Transverse colon (tissue), 4 donors: Measurements from ENCODE around the gene CPM. TPM values are rescaled to one million over a fixed set of nuclear protein-coding genes. Genes with fewer than 3 reads are reported as not detected.

Experiments used
- DNase-seq: peaks from one replicate; pipeline ENCODE4 v3.0.0-alpha.2; 2019
- H3K27ac ChIP-seq, 4 donors: fragments of 200-600 bp; sonication (generic); 2 replicates each; pipeline ENCODE4 v1.5.1; 2016 to 2018; ENCODE audit warnings: inconsistent platforms in 4 of 4
- H3K27me3 ChIP-seq: fragments of 200-600 bp; sonication (generic); 2 replicates; pipeline ENCODE4 v1.5.1; 2017; ENCODE audit warnings: inconsistent platforms
- H3K36me3 ChIP-seq, 4 donors: fragments of 200-600 bp; sonication (generic); 2 replicates each; pipeline ENCODE4 v1.5.1; 2017 to 2019; ENCODE audit warnings: inconsistent platforms in 4 of 4
- H3K4me1 ChIP-seq, 4 donors: fragments of 200-600 bp; sonication (generic); 2 replicates each; pipeline ENCODE4 v1.5.1; 2017 to 2020; ENCODE audit warnings: inconsistent platforms in 4 of 4
- H3K4me3 ChIP-seq, 4 donors: fragments of 200-600 bp; sonication (generic); 1 replicate in 1 of 4; 2 replicates in 3 of 4; pipeline versions ENCODE4 v1.5.1 to v1.6.1; 2017 to 2019; ENCODE audit warnings: inconsistent platforms in 4 of 4
- H3K9me3 ChIP-seq, 2 donors: fragments of 200-600 bp; sonication (generic); 2 replicates each; pipeline ENCODE4 v1.5.1; 2017 to 2019; ENCODE audit warnings: inconsistent platforms in 2 of 2
- EP300 ChIP-seq: sonication (generic); formaldehyde crosslinking; IDR thresholded peaks from one replicate; pipeline ENCODE4 v1.6.1; 2017; ENCODE audit warnings: antibody characterized with exemption, low read depth
- POLR2A ChIP-seq: fragments of 450-650 bp; IDR thresholded peaks from one replicate; pipeline ENCODE4 v1.6.1; 2016; ENCODE audit warnings: antibody characterized with exemption, mild to moderate bottlenecking, moderate library complexity
- POLR2AphosphoS5 ChIP-seq, 3 donors: sonication (generic); formaldehyde crosslinking; IDR thresholded peaks; one replicate each; pipeline ENCODE4 v1.6.1; 2016; ENCODE audit warnings: antibody characterized with exemption in 3 of 3
- WGBS, 2 donors: methylation state at CpG; one replicate each; pipeline ENCODE4 v1.1.5; 2018; ENCODE audit warnings: low coverage in 1 of 2; 5-methylcytosine and 5-hydroxymethylcytosine counted together
- in situ Hi-C, 4 donors: fragments of 200-750 bp; cut with MboI; loops; one replicate each; pipeline versions ENCODE4 v1.15.0 to v1.15.1; 2017; ENCODE audit warnings: low sequenced_read_pairs in 3 of 4, low pct_ligation_motif_present in 1 of 4, low pct_unique_long_range_greater_than_20kb in 1 of 4
- intact Hi-C: fragments of 100-400 bp; cut with DNase I; formaldehyde crosslinking; loops from one replicate; pipeline ENCODE4 v1.15.1; 2023; ENCODE audit warnings: low total_unique reads
- total RNA-seq, 4 donors: library from RNA; depleted of rRNA; stranded (reverse); fragments of >200 nt; gene quantifications; one replicate each; pipeline ENCODE4 v1.1.0, GENCODE V29; 2016
- TF ChIP-seq, protein P1 (sequence below), 5 experiments: fragments of 200-600 bp in 3 of 5; fragments of 450-650 bp in 2 of 5; sonication (generic) in 3 of 5; IDR thresholded peaks; 1 replicate in 2 of 5; 2 replicates in 3 of 5; pipeline ENCODE4 v1.5.1; 2016 to 2017; ENCODE audit warnings: antibody characterized with exemption in 5 of 5, inconsistent platforms in 3 of 5, mild to moderate bottlenecking in 2 of 5, moderate library complexity in 1 of 5

Gene CPM
- total RNA-seq, 4 donors from 2014 or later: 36.4 to 147 (median 107) TPM

DNA sequence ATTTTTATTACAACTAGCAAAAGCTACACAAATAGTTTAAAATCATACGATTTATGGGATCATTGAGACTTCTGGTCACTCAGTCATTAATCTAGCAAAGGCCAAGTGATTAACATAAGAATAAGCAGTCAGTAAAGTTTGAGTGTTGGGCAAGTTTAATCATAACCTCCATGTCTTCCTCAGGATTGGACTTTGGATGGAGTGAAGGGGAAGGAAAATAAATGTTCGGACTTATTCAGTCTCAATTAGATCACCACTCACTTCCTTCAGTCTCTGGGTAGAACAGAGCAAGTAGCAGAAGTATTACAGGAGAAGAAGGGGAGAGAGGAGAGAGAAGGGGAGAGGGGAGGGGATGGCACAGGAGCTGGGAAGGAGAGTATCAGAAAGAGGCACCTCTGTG, 31.4 kb downstream of the CPM start:
- 65 to 69% methylated on average over 2 of the region's 2 CpGs for WGBS, 2 donors
- no peak overlapping the region for H3K27ac ChIP-seq
- in situ Hi-C loops: no loop called here
- no peak overlapping the region for H3K4me3 ChIP-seq
- intact Hi-C loops: no loop called here
- H3K4me1 ChIP-seq: peaks cover 0 to 12% (median 2%) of the 10 kb centered on the region in 4 donors
- H3K27me3 ChIP-seq: no peaks in the 10 kb centered on the region
- DNase-seq: no peak
- TF ChIP-seq POLR2AphosphoS5 (IDR thresholded peaks at IDR 0.05) (no peak), EP300 (no peak), POLR2A (no peak)
- TF ChIP-seq, protein P1, sequence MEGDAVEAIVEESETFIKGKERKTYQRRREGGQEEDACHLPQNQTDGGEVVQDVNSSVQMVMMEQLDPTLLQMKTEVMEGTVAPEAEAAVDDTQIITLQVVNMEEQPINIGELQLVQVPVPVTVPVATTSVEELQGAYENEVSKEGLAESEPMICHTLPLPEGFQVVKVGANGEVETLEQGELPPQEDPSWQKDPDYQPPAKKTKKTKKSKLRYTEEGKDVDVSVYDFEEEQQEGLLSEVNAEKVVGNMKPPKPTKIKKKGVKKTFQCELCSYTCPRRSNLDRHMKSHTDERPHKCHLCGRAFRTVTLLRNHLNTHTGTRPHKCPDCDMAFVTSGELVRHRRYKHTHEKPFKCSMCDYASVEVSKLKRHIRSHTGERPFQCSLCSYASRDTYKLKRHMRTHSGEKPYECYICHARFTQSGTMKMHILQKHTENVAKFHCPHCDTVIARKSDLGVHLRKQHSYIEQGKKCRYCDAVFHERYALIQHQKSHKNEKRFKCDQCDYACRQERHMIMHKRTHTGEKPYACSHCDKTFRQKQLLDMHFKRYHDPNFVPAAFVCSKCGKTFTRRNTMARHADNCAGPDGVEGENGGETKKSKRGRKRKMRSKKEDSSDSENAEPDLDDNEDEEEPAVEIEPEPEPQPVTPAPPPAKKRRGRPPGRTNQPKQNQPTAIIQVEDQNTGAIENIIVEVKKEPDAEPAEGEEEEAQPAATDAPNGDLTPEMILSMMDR (IDR thresholded peaks at IDR 0.05): no peak
- H3K9me3 ChIP-seq: no peaks in the 10 kb centered on the region
- no peaks in the 10 kb centered on the region for H3K36me3 ChIP-seq

- WGBS, 2 donors: 92 to 100% methylated on average over 2 of the region's 2 CpGs
- no peaks in the 10 kb centered on the region for H3K36me3 ChIP-seq
- intact Hi-C loops: no loop called here
- no peak overlapping the region for H3K27ac ChIP-seq
- TF ChIP-seq EP300 (no peak), POLR2A (no peak), POLR2AphosphoS5 (IDR thresholded peaks at IDR 0.05) (no peak)
- TF ChIP-seq, protein P1 (IDR thresholded peaks at IDR 0.05): no peak
- in situ Hi-C loops: no loop called here
- DNase-seq: no peak
- H3K27me3 ChIP-seq: no peaks in the 10 kb centered on the region
- no peak overlapping the region for H3K4me3 ChIP-seq
- peaks cover 0 to 12% (median 2%) of the 10 kb centered on the region in 4 donors for H3K4me1 ChIP-seq
- no peaks in the 10 kb centered on the region for H3K9me3 ChIP-seq
These were observed 31.8 kb downstream of the CPM start for GRCh38 chr12:68901145-68901544.

GRCh38 chr12:68900241-68900640, 32.7 kb downstream of the CPM start:
- in situ Hi-C loops (no loop called here), intact Hi-C loops (no loop called here)
- no peak overlapping the region for H3K4me3 ChIP-seq
- TF ChIP-seq, protein P1 (IDR thresholded peaks at IDR 0.05): no peak
- TF ChIP-seq POLR2AphosphoS5 (IDR thresholded peaks at IDR 0.05) (no peak), EP300 (no peak), POLR2A (no peak)
- no peak overlapping the region for H3K27ac ChIP-seq
- H3K27me3 ChIP-seq: no peaks in the 10 kb centered on the region
- H3K9me3 ChIP-seq: no peaks in the 10 kb centered on the region
- no peak for DNase-seq
- peaks cover 0 to 12% (median 2%) of the 10 kb centered on the region in 4 donors for H3K4me1 ChIP-seq
- no peaks in the 10 kb centered on the region for H3K36me3 ChIP-seq
- WGBS, 2 donors: 47 to 59% methylated on average over 2 of the region's 2 CpGs

- TF ChIP-seq, protein P1 (IDR thresholded peaks at IDR 0.05): peak; percentile 23 to 81 (median 58)
- TF ChIP-seq EP300: no peak
- peak in 2 of 3 donors; percentile 6 to 59 for TF ChIP-seq POLR2AphosphoS5 (IDR thresholded peaks at IDR 0.05)
- DNase-seq: peak; percentile 75
- H3K4me3 ChIP-seq: no peak overlapping the region
- H3K27me3 ChIP-seq: no peaks in the 10 kb centered on the region
- in situ Hi-C loops (no loop called here), intact Hi-C loops (no loop called here)
- WGBS, 2 donors: 51 to 61% methylated on average over 3 to 4 of the region's 4 CpGs
- H3K36me3 ChIP-seq: no peaks in the 10 kb centered on the region
- peak overlapping the region in 2 of 4 donors; percentile 15 to 17 for H3K27ac ChIP-seq
- H3K4me1 ChIP-seq: peaks cover 0 to 12% (median 2%) of the 10 kb centered on the region in 4 donors
- no peaks in the 10 kb centered on the region for H3K9me3 ChIP-seq
These were observed 33.7 kb downstream of the CPM start for GRCh38 chr12:68899251-68899771.
